OCI-LY7 (cell line): Measurements from ENCODE around the gene AHSG.

Source experiments
- EZH2phosphoT487 ChIP-seq: fragments of 200-600 bp; sonication (generic); IDR thresholded peaks from 2 replicates; pipeline ENCODE4 v1.6.1; 2018; ENCODE audit warnings: low read depth, borderline replicate concordance, mild to moderate bottlenecking, mixed run types, antibody characterized with exemption, low read length, moderate library complexity, mixed read lengths
- TF ChIP-seq, protein P1 (sequence below): fragments of 200-600 bp; sonication (generic); conservative IDR thresholded peaks from 2 replicates; pipeline ENCODE4 v1.5.1; 2014; ENCODE audit warnings: mild to moderate bottlenecking, antibody characterized with exemption, low read length, moderate library complexity, mixed read lengths

DNA sequence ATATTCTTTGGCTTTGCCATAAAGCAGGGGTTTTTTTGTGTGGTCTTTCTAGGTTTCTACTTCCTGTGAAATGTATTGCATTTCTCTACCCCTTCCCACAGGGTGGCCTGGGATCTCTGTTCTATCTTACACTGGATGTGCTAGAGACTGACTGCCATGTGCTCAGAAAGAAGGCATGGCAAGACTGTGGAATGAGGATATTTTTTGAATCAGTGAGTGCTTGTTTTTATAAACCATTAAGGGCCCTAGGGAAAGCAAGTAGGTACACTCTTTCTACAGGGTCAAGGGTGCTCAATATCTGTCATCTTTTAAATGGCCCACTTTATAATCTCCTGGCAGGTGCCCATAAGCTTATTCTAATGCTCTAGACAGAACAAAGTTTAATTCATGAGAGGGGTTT, 28.1 kb downstream of the AHSG start:
- TF ChIP-seq, protein P1, sequence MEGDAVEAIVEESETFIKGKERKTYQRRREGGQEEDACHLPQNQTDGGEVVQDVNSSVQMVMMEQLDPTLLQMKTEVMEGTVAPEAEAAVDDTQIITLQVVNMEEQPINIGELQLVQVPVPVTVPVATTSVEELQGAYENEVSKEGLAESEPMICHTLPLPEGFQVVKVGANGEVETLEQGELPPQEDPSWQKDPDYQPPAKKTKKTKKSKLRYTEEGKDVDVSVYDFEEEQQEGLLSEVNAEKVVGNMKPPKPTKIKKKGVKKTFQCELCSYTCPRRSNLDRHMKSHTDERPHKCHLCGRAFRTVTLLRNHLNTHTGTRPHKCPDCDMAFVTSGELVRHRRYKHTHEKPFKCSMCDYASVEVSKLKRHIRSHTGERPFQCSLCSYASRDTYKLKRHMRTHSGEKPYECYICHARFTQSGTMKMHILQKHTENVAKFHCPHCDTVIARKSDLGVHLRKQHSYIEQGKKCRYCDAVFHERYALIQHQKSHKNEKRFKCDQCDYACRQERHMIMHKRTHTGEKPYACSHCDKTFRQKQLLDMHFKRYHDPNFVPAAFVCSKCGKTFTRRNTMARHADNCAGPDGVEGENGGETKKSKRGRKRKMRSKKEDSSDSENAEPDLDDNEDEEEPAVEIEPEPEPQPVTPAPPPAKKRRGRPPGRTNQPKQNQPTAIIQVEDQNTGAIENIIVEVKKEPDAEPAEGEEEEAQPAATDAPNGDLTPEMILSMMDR = no peak
- no peak for TF ChIP-seq EZH2phosphoT487
